Measurements from ENCODE around the gene CPB1.
A peak's percentile ranks its signal among the peaks of the same experiment; 100 is the strongest.

Gene CPB1

DNA sequence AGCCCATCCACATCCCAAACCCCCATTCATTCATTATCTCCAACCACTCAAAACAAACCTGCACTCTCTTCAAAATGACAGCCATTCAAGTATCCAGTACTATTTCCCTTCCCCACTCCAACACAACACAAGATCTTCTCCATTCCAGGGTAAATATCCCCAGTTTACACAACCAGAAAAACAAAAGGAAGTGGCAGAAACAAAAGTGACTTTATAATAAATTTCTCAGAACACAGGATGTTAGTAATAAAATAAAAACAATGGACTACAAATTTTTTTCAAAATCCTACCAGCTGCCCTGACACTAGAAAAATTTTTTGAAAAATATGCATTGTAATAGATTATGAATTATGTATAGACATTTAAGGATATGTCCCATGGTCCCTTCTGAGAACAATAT is 51.6 kb downstream of the CPB1 start:
- Histone ChIP-seq H3K27ac (no peak overlapping the region), H4K20me1 (ENCODE audit: insufficient read depth) (no peaks in the 10 kb centered on the region), H3K36me3 (ENCODE audit: insufficient read depth) (no peaks in the 10 kb centered on the region), H3K79me2 (ENCODE audit: insufficient read depth, low read depth) (no peaks in the 10 kb centered on the region), H2AFZ (ENCODE audit: low read depth) (no peak overlapping the region), H3K4me3 (IDR thresholded peaks at IDR 0.05; ENCODE audit: insufficient read depth, low read depth, low read length) (no peak overlapping the region), H3K9ac (no peak overlapping the region), H3K4me2 (no peak overlapping the region), H3K4me1 (ENCODE audit: low read depth, poor library complexity, severe bottlenecking) (no peaks in the 10 kb centered on the region), H3K27me3 (ENCODE audit: insufficient read depth, low read depth) (no peaks in the 10 kb centered on the region)
- TF ChIP-seq, protein P1, sequence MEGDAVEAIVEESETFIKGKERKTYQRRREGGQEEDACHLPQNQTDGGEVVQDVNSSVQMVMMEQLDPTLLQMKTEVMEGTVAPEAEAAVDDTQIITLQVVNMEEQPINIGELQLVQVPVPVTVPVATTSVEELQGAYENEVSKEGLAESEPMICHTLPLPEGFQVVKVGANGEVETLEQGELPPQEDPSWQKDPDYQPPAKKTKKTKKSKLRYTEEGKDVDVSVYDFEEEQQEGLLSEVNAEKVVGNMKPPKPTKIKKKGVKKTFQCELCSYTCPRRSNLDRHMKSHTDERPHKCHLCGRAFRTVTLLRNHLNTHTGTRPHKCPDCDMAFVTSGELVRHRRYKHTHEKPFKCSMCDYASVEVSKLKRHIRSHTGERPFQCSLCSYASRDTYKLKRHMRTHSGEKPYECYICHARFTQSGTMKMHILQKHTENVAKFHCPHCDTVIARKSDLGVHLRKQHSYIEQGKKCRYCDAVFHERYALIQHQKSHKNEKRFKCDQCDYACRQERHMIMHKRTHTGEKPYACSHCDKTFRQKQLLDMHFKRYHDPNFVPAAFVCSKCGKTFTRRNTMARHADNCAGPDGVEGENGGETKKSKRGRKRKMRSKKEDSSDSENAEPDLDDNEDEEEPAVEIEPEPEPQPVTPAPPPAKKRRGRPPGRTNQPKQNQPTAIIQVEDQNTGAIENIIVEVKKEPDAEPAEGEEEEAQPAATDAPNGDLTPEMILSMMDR (conservative IDR thresholded peaks at IDR 0.05; ENCODE audit: low read depth, low read length): no peak

DNA sequence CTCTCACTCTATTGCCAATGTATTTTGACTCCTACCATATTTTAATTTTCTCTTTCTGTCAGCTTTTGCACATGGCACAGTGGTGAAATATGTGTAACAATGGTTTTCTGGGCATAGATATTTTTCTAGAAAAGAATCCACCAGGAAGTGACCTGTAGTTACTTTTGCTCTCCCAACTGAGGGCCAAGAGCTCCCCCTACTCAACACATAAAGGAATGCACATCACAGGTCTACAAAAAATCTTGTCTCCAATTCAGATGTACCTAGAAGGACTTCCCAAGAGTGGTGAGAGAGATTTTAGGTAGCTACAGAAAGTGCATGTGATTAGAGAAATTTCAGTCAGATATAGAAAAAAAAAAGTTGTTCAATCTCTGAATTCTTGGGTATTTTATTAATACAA is 53.1 kb downstream of the CPB1 start:
- no peak overlapping the region for H3K4me3 ChIP-seq (IDR thresholded peaks at IDR 0.05; ENCODE audit: insufficient read depth, low read depth, low read length)
- no peak overlapping the region for H3K4me2 ChIP-seq
- H3K27me3 ChIP-seq (ENCODE audit: insufficient read depth, low read depth): no peaks in the 10 kb centered on the region
- H2AFZ ChIP-seq (ENCODE audit: low read depth): no peak overlapping the region
- TF ChIP-seq, protein P1 (conservative IDR thresholded peaks at IDR 0.05; ENCODE audit: low read depth, low read length): peak; percentile 55
- no peaks in the 10 kb centered on the region for H3K79me2 ChIP-seq (ENCODE audit: insufficient read depth, low read depth)
- no peak overlapping the region for H3K27ac ChIP-seq
- no peaks in the 10 kb centered on the region for H4K20me1 ChIP-seq (ENCODE audit: insufficient read depth)
- no peaks in the 10 kb centered on the region for H3K36me3 ChIP-seq (ENCODE audit: insufficient read depth)
- no peak overlapping the region for H3K9ac ChIP-seq
- H3K4me1 ChIP-seq (ENCODE audit: low read depth, poor library complexity, severe bottlenecking): no peaks in the 10 kb centered on the region

DNA sequence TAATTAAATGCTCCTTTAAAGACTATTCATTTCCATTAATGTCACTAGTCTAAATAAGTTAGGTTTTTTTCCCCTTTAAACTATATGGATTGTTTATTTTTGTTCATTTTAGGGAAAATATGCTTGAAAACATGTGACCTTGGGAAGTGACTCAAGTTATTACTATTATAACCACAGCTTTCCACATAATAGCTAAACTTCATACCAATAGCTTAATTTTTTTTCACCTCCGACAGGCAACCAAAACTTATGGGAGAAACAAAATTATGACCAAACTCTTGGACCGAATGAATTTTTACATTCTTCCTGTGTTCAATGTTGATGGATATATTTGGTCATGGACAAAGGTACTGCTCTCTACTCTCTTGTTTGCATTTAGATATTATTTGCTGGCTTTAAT is 53.7 kb downstream of the CPB1 start:
- H4K20me1 ChIP-seq (ENCODE audit: insufficient read depth): no peaks in the 10 kb centered on the region
- no peak overlapping the region for H3K4me3 ChIP-seq (IDR thresholded peaks at IDR 0.05; ENCODE audit: insufficient read depth, low read depth, low read length)
- no peak overlapping the region for H3K4me2 ChIP-seq
- TF ChIP-seq, protein P1 (conservative IDR thresholded peaks at IDR 0.05; ENCODE audit: low read depth, low read length): no peak
- H3K27ac ChIP-seq: no peak overlapping the region
- H3K27me3 ChIP-seq (ENCODE audit: insufficient read depth, low read depth): no peaks in the 10 kb centered on the region
- no peaks in the 10 kb centered on the region for H3K4me1 ChIP-seq (ENCODE audit: low read depth, poor library complexity, severe bottlenecking)
- H3K36me3 ChIP-seq (ENCODE audit: insufficient read depth): no peaks in the 10 kb centered on the region
- H3K79me2 ChIP-seq (ENCODE audit: insufficient read depth, low read depth): no peaks in the 10 kb centered on the region
- no peak overlapping the region for H3K9ac ChIP-seq
- H2AFZ ChIP-seq (ENCODE audit: low read depth): no peak overlapping the region

DNA sequence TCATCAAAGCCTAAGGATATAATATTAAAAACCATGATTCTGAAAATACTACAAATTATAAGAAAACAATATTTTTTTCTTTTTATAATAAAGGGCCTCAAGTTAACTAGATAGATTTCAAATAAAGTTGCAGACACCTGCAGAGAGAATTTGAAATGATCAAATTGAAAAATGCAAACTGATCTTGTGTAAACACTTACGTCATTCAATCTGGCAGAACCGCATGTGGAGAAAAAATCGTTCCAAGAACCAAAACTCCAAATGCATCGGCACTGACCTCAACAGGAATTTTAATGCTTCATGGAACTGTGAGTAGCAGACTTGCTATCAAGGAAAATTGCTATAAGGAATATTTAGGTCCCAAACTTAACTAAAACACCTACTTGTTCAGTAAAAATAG is 54.7 kb downstream of the CPB1 start:
- Histone ChIP-seq H3K79me2 (ENCODE audit: insufficient read depth, low read depth) (no peaks in the 10 kb centered on the region), H2AFZ (ENCODE audit: low read depth) (no peak overlapping the region), H3K4me1 (ENCODE audit: low read depth, poor library complexity, severe bottlenecking) (no peaks in the 10 kb centered on the region), H3K4me2 (no peak overlapping the region), H3K9ac (no peak overlapping the region), H3K36me3 (ENCODE audit: insufficient read depth) (no peaks in the 10 kb centered on the region), H4K20me1 (ENCODE audit: insufficient read depth) (no peaks in the 10 kb centered on the region), H3K4me3 (IDR thresholded peaks at IDR 0.05; ENCODE audit: insufficient read depth, low read depth, low read length) (no peak overlapping the region), H3K27me3 (ENCODE audit: insufficient read depth, low read depth) (no peaks in the 10 kb centered on the region), H3K27ac (no peak overlapping the region)
- TF ChIP-seq, protein P1 (conservative IDR thresholded peaks at IDR 0.05; ENCODE audit: low read depth, low read length): no peak

DNA sequence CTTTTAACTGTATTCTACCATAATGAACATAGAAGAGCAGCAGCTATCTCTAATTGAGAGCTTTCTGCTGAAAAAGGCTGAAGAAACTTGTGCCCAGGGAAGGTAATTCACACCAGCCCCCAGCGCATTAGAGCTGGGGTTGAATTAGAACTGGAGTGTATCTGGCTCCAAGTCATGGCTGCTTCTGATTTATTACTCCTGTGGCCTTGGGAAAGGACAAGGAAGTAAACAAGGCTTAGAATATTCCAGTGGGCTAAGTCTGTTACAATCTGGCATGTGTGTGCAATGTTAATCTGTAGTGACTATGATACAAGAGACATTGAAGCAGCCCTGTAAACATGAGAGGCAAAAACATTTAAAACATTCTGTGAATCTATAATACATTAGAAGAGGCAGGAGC is 55.6 kb downstream of the CPB1 start:
- no peak overlapping the region for H2AFZ ChIP-seq (ENCODE audit: low read depth)
- no peak overlapping the region for H3K9ac ChIP-seq
- no peaks in the 10 kb centered on the region for H4K20me1 ChIP-seq (ENCODE audit: insufficient read depth)
- no peaks in the 10 kb centered on the region for H3K79me2 ChIP-seq (ENCODE audit: insufficient read depth, low read depth)
- H3K27me3 ChIP-seq (ENCODE audit: insufficient read depth, low read depth): no peaks in the 10 kb centered on the region
- TF ChIP-seq, protein P1 (conservative IDR thresholded peaks at IDR 0.05; ENCODE audit: low read depth, low read length): no peak
- no peaks in the 10 kb centered on the region for H3K4me1 ChIP-seq (ENCODE audit: low read depth, poor library complexity, severe bottlenecking)
- H3K4me2 ChIP-seq: no peak overlapping the region
- no peak overlapping the region for H3K4me3 ChIP-seq (IDR thresholded peaks at IDR 0.05; ENCODE audit: insufficient read depth, low read depth, low read length)
- no peaks in the 10 kb centered on the region for H3K36me3 ChIP-seq (ENCODE audit: insufficient read depth)
- H3K27ac ChIP-seq: no peak overlapping the region
